ENCODE data around the gene ATRIP. TPM values are rescaled to one million over a fixed set of nuclear protein-coding genes. Genes with fewer than 3 reads are reported as not detected.
A peak's percentile ranks its signal among the peaks of the same experiment; 100 is the strongest.

Gene ATRIP
- total and polyA plus RNA-seq, 5 donors: 3.5 to 5.2 (median 4.1) TPM

DNA sequence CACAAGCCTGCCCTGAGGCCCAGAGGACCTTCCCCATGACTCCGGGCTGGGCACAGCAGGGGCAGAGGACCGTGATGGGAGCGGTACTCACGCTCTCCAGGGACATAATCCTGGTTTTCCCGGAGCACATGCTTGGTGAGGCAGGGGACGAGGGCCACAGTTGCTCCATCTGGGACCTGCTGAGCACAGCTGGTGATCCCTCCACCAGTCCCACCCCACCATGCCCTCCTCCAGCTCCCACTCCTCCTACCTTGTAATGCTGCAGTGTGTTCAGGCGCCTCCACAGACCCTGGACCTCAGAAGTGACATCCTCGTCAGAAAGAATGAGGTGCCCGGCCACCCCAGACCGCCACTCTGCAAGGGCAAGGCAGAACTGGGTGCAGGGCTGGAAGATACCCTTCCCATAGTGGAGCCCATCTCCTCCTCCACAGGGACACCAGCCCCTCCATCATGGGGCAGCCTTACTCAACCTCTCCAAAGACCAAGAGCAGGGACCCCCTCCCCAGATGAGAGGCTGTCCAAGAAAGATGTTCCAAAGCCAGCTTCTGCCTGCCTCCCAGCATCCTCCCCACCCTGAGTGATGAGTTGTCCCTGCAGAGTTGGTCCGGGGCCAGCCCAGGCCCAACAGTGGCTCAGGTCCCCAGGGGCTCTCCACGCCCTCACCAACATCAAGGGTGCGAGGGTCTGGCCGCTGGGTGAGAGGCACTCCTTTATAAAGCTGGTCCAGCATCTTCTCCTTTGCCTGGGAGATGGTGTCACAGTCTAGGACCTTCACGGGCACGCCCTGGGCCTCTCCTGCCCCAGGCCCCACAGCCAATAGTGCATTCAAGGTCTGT, 36.1 kb upstream of the ATRIP start:
- intact Hi-C loops (cut with DNase I): no loop called here
- DNase-seq (peak in 2 of 3 donors; percentile 37 to 39), ATAC-seq (no peak)
- H3K27me3 ChIP-seq (ENCODE audit: control insufficient read depth, insufficient read depth): no peaks in the 10 kb centered on the region
- 92% methylated on average over 16 of the region's 16 CpGs for WGBS
- H3K4me1 ChIP-seq (ENCODE audit: control insufficient read depth, insufficient read depth, low read length): no peaks in the 10 kb centered on the region
- H3K27ac ChIP-seq (ENCODE audit: low read length): no peak overlapping the region
- H3K9me3 ChIP-seq (ENCODE audit: control insufficient read depth, low read length): no peaks in the 10 kb centered on the region
- H3K4me3 ChIP-seq (ENCODE audit: low read length): no peak overlapping the region

DNA sequence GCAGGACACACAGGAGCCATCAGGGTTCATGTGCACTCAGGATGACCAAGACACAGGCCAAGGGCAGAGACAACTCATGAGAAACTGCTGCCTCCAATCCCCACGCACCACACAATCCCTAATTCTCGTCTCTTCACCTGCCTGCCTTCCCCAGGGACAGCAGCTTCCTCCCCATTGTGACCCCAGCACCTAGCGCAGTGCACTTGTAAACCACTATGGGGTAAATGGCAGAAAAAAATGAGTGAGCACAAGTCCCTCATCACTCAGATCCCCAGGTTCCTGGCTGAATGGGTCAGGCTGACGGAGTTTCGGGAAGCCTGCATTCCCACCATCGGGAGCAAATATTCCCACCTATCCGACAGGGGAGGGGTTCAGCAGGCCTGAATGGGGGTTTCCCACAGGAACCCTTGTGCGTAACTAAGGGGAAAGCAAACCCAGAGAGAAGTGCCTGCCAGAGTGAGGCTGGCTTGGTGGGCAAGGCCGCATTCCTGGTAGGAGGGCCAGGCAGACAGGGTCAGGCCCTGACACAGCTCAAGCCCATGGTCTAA, 35.4 kb upstream of the ATRIP start:
- Histone ChIP-seq H3K4me3 (ENCODE audit: low read length) (no peak overlapping the region), H3K4me1 (ENCODE audit: control insufficient read depth, insufficient read depth, low read length) (no peaks in the 10 kb centered on the region), H3K9me3 (ENCODE audit: control insufficient read depth, low read length) (no peaks in the 10 kb centered on the region), H3K27ac (ENCODE audit: low read length) (no peak overlapping the region), H3K27me3 (ENCODE audit: control insufficient read depth, insufficient read depth) (no peaks in the 10 kb centered on the region)
- 94% methylated on average over 9 of the region's 9 CpGs for WGBS
- DNase-seq: peak in 1 of 3 donors; percentile 14
- intact Hi-C loops (cut with DNase I): no loop called here
- no peak for ATAC-seq

GRCh38 chr3:48411606-48412374, 34.7 kb upstream of the ATRIP start:
- DNase-seq (no peak), ATAC-seq (no peak)
- intact Hi-C loops (cut with DNase I): no loop called here
- Histone ChIP-seq H3K27me3 (ENCODE audit: control insufficient read depth, insufficient read depth) (no peaks in the 10 kb centered on the region), H3K4me3 (ENCODE audit: low read length) (no peak overlapping the region), H3K9me3 (ENCODE audit: control insufficient read depth, low read length) (no peaks in the 10 kb centered on the region), H3K4me1 (ENCODE audit: control insufficient read depth, insufficient read depth, low read length) (no peaks in the 10 kb centered on the region), H3K27ac (ENCODE audit: low read length) (no peak overlapping the region)
- WGBS: 92% methylated on average over 11 of the region's 11 CpGs

DNA sequence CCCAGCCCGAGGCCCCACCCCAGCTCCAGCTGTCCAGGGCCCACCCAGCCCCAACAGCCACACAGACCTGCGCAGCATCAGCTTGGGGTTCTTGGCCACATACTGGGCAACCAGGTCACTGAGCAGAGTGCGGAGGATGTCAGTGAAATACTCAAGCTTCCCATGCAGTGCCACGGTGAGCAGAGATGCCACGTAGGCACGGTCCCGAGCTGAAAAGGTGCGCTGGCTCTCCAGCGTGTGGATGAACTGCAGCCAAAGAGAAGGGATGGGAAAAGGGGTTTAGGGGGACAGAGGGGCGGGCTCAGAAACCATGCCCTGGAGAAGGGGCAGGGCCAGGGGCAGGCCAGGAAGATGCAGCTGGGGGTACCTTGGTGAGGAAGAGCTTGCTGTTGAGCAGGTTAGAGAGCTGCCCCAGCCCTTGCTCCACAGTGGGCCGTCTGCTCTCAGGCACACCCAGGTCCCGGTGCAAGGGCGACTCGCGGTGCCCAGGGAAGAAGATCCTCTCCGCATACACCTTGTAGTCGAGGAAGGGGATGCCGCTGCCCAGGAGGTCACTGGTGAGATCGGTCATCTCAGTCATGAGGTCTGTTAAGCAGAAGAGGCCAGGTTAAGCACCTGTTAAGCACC, 34.0 kb upstream of the ATRIP start:
- Histone ChIP-seq H3K4me1 (ENCODE audit: control insufficient read depth, insufficient read depth, low read length) (no peaks in the 10 kb centered on the region), H3K27me3 (ENCODE audit: control insufficient read depth, insufficient read depth) (no peaks in the 10 kb centered on the region), H3K9me3 (ENCODE audit: control insufficient read depth, low read length) (no peaks in the 10 kb centered on the region), H3K4me3 (ENCODE audit: low read length) (no peak overlapping the region), H3K27ac (ENCODE audit: low read length) (no peak overlapping the region)
- intact Hi-C loops (cut with DNase I): no loop called here
- WGBS: 92% methylated on average over 19 of the region's 19 CpGs
- ATAC-seq (no peak), DNase-seq (peak in 2 of 3 donors; percentile 26 to 34)

- ATAC-seq: no peak
- no peaks in the 10 kb centered on the region for H3K27me3 ChIP-seq (ENCODE audit: control insufficient read depth, insufficient read depth)
- intact Hi-C loops (cut with DNase I): no loop called here
- WGBS: 89% methylated on average over 8 of the region's 8 CpGs
- no peak overlapping the region for H3K27ac ChIP-seq (ENCODE audit: low read length)
- no peaks in the 10 kb centered on the region for H3K9me3 ChIP-seq (ENCODE audit: control insufficient read depth, low read length)
- no peaks in the 10 kb centered on the region for H3K4me1 ChIP-seq (ENCODE audit: control insufficient read depth, insufficient read depth, low read length)
- no peak overlapping the region for H3K4me3 ChIP-seq (ENCODE audit: low read length)
- DNase-seq: peak in 1 of 3 donors; percentile 21
Observed at GRCh38 chr3:48413086-48413485, 33.5 kb upstream of the ATRIP start.

- ATAC-seq (no peak), DNase-seq (peak in 2 of 3 donors; percentile 49 to 51)
- no peaks in the 10 kb centered on the region for H3K27me3 ChIP-seq (ENCODE audit: control insufficient read depth, insufficient read depth)
- H3K4me1 ChIP-seq (ENCODE audit: control insufficient read depth, insufficient read depth, low read length): no peaks in the 10 kb centered on the region
- intact Hi-C loops (cut with DNase I): no loop called here
- WGBS: 89% methylated on average over 14 of the region's 14 CpGs
- H3K4me3 ChIP-seq (ENCODE audit: low read length): no peak overlapping the region
- no peak overlapping the region for H3K27ac ChIP-seq (ENCODE audit: low read length)
- no peaks in the 10 kb centered on the region for H3K9me3 ChIP-seq (ENCODE audit: control insufficient read depth, low read length)
Observed at GRCh38 chr3:48413611-48414010, 32.9 kb upstream of the ATRIP start.

GRCh38 chr3:48414376-48415250, 31.9 kb upstream of the ATRIP start:
- DNase-seq (peak in 2 of 3 donors; percentile 49 to 50), ATAC-seq (no peak)
- intact Hi-C loops (cut with DNase I): no loop called here
- H3K4me3 ChIP-seq (ENCODE audit: low read length): no peak overlapping the region
- H3K9me3 ChIP-seq (ENCODE audit: control insufficient read depth, low read length): no peaks in the 10 kb centered on the region
- H3K27ac ChIP-seq (ENCODE audit: low read length): no peak overlapping the region
- no peaks in the 10 kb centered on the region for H3K27me3 ChIP-seq (ENCODE audit: control insufficient read depth, insufficient read depth)
- H3K4me1 ChIP-seq (ENCODE audit: control insufficient read depth, insufficient read depth, low read length): no peaks in the 10 kb centered on the region
- WGBS: 88% methylated on average over 25 of the region's 25 CpGs

- Histone ChIP-seq H3K27me3 (ENCODE audit: control insufficient read depth, insufficient read depth) (no peaks in the 10 kb centered on the region), H3K27ac (ENCODE audit: low read length) (no peak overlapping the region), H3K4me1 (ENCODE audit: control insufficient read depth, insufficient read depth, low read length) (no peaks in the 10 kb centered on the region), H3K4me3 (ENCODE audit: low read length) (no peak overlapping the region), H3K9me3 (ENCODE audit: control insufficient read depth, low read length) (no peaks in the 10 kb centered on the region)
- intact Hi-C loops (cut with DNase I): no loop called here
- DNase-seq (peak in 2 of 3 donors; percentile 10 to 40), ATAC-seq (no peak)
- WGBS: 90% methylated on average over 24 of the region's 24 CpGs
Observed at GRCh38 chr3:48415251-48415953, 31.1 kb upstream of the ATRIP start.

GRCh38 chr3:48416091-48416505, 30.4 kb upstream of the ATRIP start:
- Histone ChIP-seq H3K27ac (ENCODE audit: low read length) (no peak overlapping the region), H3K4me3 (ENCODE audit: low read length) (no peak overlapping the region), H3K27me3 (ENCODE audit: control insufficient read depth, insufficient read depth) (no peaks in the 10 kb centered on the region), H3K9me3 (ENCODE audit: control insufficient read depth, low read length) (no peaks in the 10 kb centered on the region), H3K4me1 (ENCODE audit: control insufficient read depth, insufficient read depth, low read length) (no peaks in the 10 kb centered on the region)
- DNase-seq (peak in 2 of 3 donors; percentile 10 to 41), ATAC-seq (no peak)
- WGBS: 93% methylated on average over 14 of the region's 14 CpGs
- intact Hi-C loops (cut with DNase I): no loop called here

- H3K27ac ChIP-seq (ENCODE audit: low read length): no peak overlapping the region
- 95% methylated on average over 4 of the region's 4 CpGs for WGBS
- intact Hi-C loops (cut with DNase I): no loop called here
- DNase-seq (peak in 2 of 3 donors; percentile 6 to 16), ATAC-seq (no peak)
- H3K4me3 ChIP-seq (ENCODE audit: low read length): no peak overlapping the region
- no peaks in the 10 kb centered on the region for H3K4me1 ChIP-seq (ENCODE audit: control insufficient read depth, insufficient read depth, low read length)
- H3K9me3 ChIP-seq (ENCODE audit: control insufficient read depth, low read length): no peaks in the 10 kb centered on the region
- H3K27me3 ChIP-seq (ENCODE audit: control insufficient read depth, insufficient read depth): no peaks in the 10 kb centered on the region
Observed at GRCh38 chr3:48416546-48416945, 30.0 kb upstream of the ATRIP start.
